GM23248 (cell line): ENCODE data around the gene PLEKHG4B. TPM values are rescaled to one million over a fixed set of nuclear protein-coding genes. Genes with fewer than 3 reads are reported as not detected.
"Not testable (repeated sequence)": the region's sequence is repeated elsewhere in the genome, so short reads cannot be mapped to it uniquely, and the experiment has no call there.

Source experiments
- DNase-seq: peaks from one replicate; pipeline ENCODE4 v3.0.0-alpha.2; 2015
- H2AFZ ChIP-seq: fragments of 200-600 bp; sonication (generic); 2 replicates; pipeline ENCODE4 v1.6.1; 2016; ENCODE audit warnings: antibody characterized with exemption
- H3F3A ChIP-seq: fragments of 200-600 bp; sonication (generic); 2 replicates; pipeline ENCODE4 v1.6.1; 2016; ENCODE audit warnings: mild to moderate bottlenecking, antibody characterized with exemption, mixed run types; ENCODE audit not compliant: insufficient read depth
- H3K27ac ChIP-seq: fragments of 200-600 bp; sonication (generic); 2 replicates; pipeline ENCODE4 v1.5.1; 2016; ENCODE audit warnings: mild to moderate bottlenecking
- H3K27me3 ChIP-seq: fragments of 200-600 bp; sonication (generic); replicated peaks from 2 replicates; pipeline ENCODE4 v1.6.1; 2016; ENCODE audit warnings: mild to moderate bottlenecking; ENCODE audit not compliant: insufficient read depth
- H3K36me3 ChIP-seq: fragments of 200-600 bp; sonication (generic); 2 replicates; pipeline ENCODE4 v1.6.1; 2016; ENCODE audit warnings: low read depth, mild to moderate bottlenecking
- H3K4me1 ChIP-seq: fragments of 200-600 bp; sonication (generic); 2 replicates; pipeline ENCODE4 v1.6.1; 2016; ENCODE audit warnings: mild to moderate bottlenecking; ENCODE audit not compliant: insufficient read depth
- H3K4me2 ChIP-seq: fragments of 200-600 bp; sonication (generic); one replicate; pipeline ENCODE4 v1.6.1; 2016; ENCODE audit warnings: mild to moderate bottlenecking; ENCODE audit not compliant: unreplicated experiment
- H3K4me3 ChIP-seq: fragments of 200-600 bp; sonication (generic); 2 replicates; pipeline ENCODE4 v1.5.1; 2016; ENCODE audit warnings: mild to moderate bottlenecking
- H3K79me2 ChIP-seq: fragments of 200-600 bp; sonication (generic); 2 replicates; pipeline ENCODE4 v1.6.1; 2016; ENCODE audit warnings: mild to moderate bottlenecking; ENCODE audit not compliant: insufficient read depth
- H3K9ac ChIP-seq: fragments of 200-600 bp; sonication (generic); 2 replicates; pipeline ENCODE4 v1.6.1; 2016; ENCODE audit warnings: mild to moderate bottlenecking
- H3K9me2 ChIP-seq: fragments of 200-600 bp; sonication (generic); 2 replicates; pipeline ENCODE4 v1.6.1; 2016; ENCODE audit warnings: mixed run types, mild to moderate bottlenecking, moderate library complexity; ENCODE audit not compliant: insufficient read depth
- H3K9me3 ChIP-seq: fragments of 200-600 bp; sonication (generic); one replicate; pipeline ENCODE4 v1.6.1; 2017; ENCODE audit warnings: low read depth
- H4K20me1 ChIP-seq: fragments of 200-600 bp; sonication (generic); 2 replicates; pipeline ENCODE4 v1.6.0; 2016; ENCODE audit not compliant: insufficient read depth
- EZH2 ChIP-seq: fragments of 200-600 bp; sonication (generic); IDR thresholded peaks from 2 replicates; pipeline ENCODE4 v1.6.1; 2018; ENCODE audit warnings: antibody characterized with exemption, mild to moderate bottlenecking; ENCODE audit not compliant: insufficient read depth, poor library complexity, severe bottlenecking
- EZH2phosphoT487 ChIP-seq: fragments of 200-600 bp; sonication (generic); IDR thresholded peaks from 2 replicates; pipeline ENCODE4 v1.6.1; 2018; ENCODE audit warnings: antibody characterized with exemption, moderate library complexity, mild to moderate bottlenecking, low read depth; ENCODE audit not compliant: insufficient read depth
- WGBS, 2 experiments: methylation state at CpG; one replicate each; pipeline ENCODE4 v1.1.6; 2015 to 2017; ENCODE audit warnings: low lambda C conversion rate in 2 of 2, low coverage in 1 of 2; ENCODE audit errors: missing lambda C conversion rate in 2 of 2; 5-methylcytosine and 5-hydroxymethylcytosine counted together
- in situ Hi-C: fragments of 300-500 bp; cut with MboI; formaldehyde crosslinking; loops from 2 replicates; pipeline ENCODE4 v1.15.0; 2020
- polyA plus RNA-seq: library from polyadenylated mRNA; unstranded; fragments of >200 nt; fragmentation: Nextera tagmentation; extraction: Ambion mirVana; gene quantifications from 2 replicates; pipeline ENCODE4 v1.2.1, GENCODE V29; 2016
- total RNA-seq: library from RNA; depleted of rRNA; stranded (reverse); fragments of >200 nt; shearing (Covaris generic); gene quantifications from 2 replicates; pipeline ENCODE4 v1.2.3, GENCODE V29; 2014

PLEKHG4B gene
- total and polyA plus RNA-seq, 2 experiments from 2014 or later = not detected

- TF ChIP-seq EZH2phosphoT487 = no peak
- TF ChIP-seq EZH2 = no peak
- no peak overlapping the region for H3K4me2 ChIP-seq
- no peaks in the 10 kb centered on the region for H3K9me2 ChIP-seq
- peaks cover 75% of the 10 kb centered on the region for H3K79me2 ChIP-seq
- H3K9me3 ChIP-seq = no peaks in the 10 kb centered on the region
- no peak overlapping the region for H2AFZ ChIP-seq
- DNase-seq = no peak
- H3K4me3 ChIP-seq = no peak overlapping the region
- no peak overlapping the region for H3K27ac ChIP-seq
- H4K20me1 ChIP-seq = peaks cover 18% of the 10 kb centered on the region; the same call in 1 of the 2 replicates
- in situ Hi-C loops = no loop called here
- peaks cover 11% of the 10 kb centered on the region for H3F3A ChIP-seq
- H3K9ac ChIP-seq = no peak overlapping the region
- peaks cover 21% of the 10 kb centered on the region for H3K4me1 ChIP-seq
- no peaks in the 10 kb centered on the region for H3K27me3 ChIP-seq
- 70 to 80% methylated on average over 6 of the region's 6 CpGs for WGBS, 2 experiments
- peaks cover 31% of the 10 kb centered on the region for H3K36me3 ChIP-seq
Measured at GRCh38 chr5:223791-224190, 131.8 kb downstream of the PLEKHG4B start.

- peaks cover 67% of the 10 kb centered on the region for H3K79me2 ChIP-seq
- WGBS, 2 experiments = 95 to 97% methylated on average over 14 of the region's 14 CpGs
- H2AFZ ChIP-seq = no peak overlapping the region
- H3K4me2 ChIP-seq = no peak overlapping the region
- no peaks in the 10 kb centered on the region for H3K27me3 ChIP-seq
- H3K9me3 ChIP-seq = no peaks in the 10 kb centered on the region
- peaks cover 16% of the 10 kb centered on the region for H3K4me1 ChIP-seq
- peaks cover 7% of the 10 kb centered on the region for H3F3A ChIP-seq
- in situ Hi-C loops = no loop called here
- no peak overlapping the region for H3K27ac ChIP-seq
- H4K20me1 ChIP-seq = peaks cover 18% of the 10 kb centered on the region; the same call in 1 of the 2 replicates
- H3K9ac ChIP-seq = no peak overlapping the region
- no peaks in the 10 kb centered on the region for H3K9me2 ChIP-seq
- H3K36me3 ChIP-seq = peaks cover 47% of the 10 kb centered on the region
- no peak for DNase-seq
- H3K4me3 ChIP-seq = no peak overlapping the region
- TF ChIP-seq EZH2 = no peak
- TF ChIP-seq EZH2phosphoT487 = no peak
Measured at GRCh38 chr5:225334-225733, 133.4 kb downstream of the PLEKHG4B start.

GRCh38 chr5:227375-227774, 135.4 kb downstream of the PLEKHG4B start:
- H3K4me3 ChIP-seq, H3K4me2 ChIP-seq, H3F3A ChIP-seq, H3K9ac ChIP-seq, DNase-seq, H2AFZ ChIP-seq, in situ Hi-C loops, H3K27ac ChIP-seq, H4K20me1 ChIP-seq, H3K9me3 ChIP-seq, H3K27me3 ChIP-seq, H3K9me2 ChIP-seq: not testable (repeated sequence)
- Histone ChIP-seq H3K4me1 (peaks cover 13% of the 10 kb centered on the region), H3K79me2 (peaks cover 46% of the 10 kb centered on the region), H3K36me3 (peaks cover 47% of the 10 kb centered on the region)
- 97% methylated on average over 14 to 17 of the region's 17 CpGs for WGBS, 2 experiments

GRCh38 chr5:228886-229285, 136.9 kb downstream of the PLEKHG4B start:
- Histone ChIP-seq H3K36me3 (peaks cover 50% of the 10 kb centered on the region), H3K9me2 (no peaks in the 10 kb centered on the region), H2AFZ (no peak overlapping the region), H3K27me3 (no peaks in the 10 kb centered on the region), H3K4me2 (no peak overlapping the region), H3K27ac (no peak overlapping the region), H3K4me1 (no peaks in the 10 kb centered on the region), H3K4me3 (no peak overlapping the region), H3K9me3 (no peaks in the 10 kb centered on the region), H3K9ac (no peak overlapping the region), H3F3A (no peaks in the 10 kb centered on the region), H3K79me2 (peaks cover 31% of the 10 kb centered on the region), H4K20me1 (no peaks in the 10 kb centered on the region)
- no peak for DNase-seq
- 96% methylated on average over 3 of the region's 3 CpGs for WGBS, 2 experiments
- no peak for TF ChIP-seq EZH2phosphoT487
- TF ChIP-seq EZH2 = no peak
- in situ Hi-C loops = no loop called here

GRCh38 chr5:230711-231110, 138.7 kb downstream of the PLEKHG4B start:
- Histone ChIP-seq H3K27me3 (no peaks in the 10 kb centered on the region), H2AFZ (no peak overlapping the region), H3K4me1 (no peaks in the 10 kb centered on the region), H3K4me2 (no peak overlapping the region), H3K9me2 (no peaks in the 10 kb centered on the region), H3K79me2 (peaks cover 13% of the 10 kb centered on the region), H3K27ac (no peak overlapping the region), H3K9me3 (no peaks in the 10 kb centered on the region), H4K20me1 (no peaks in the 10 kb centered on the region), H3K9ac (no peak overlapping the region), H3K4me3 (no peak overlapping the region), H3F3A (no peaks in the 10 kb centered on the region), H3K36me3 (peaks cover 37% of the 10 kb centered on the region)
- DNase-seq = no peak
- in situ Hi-C loops = no loop called here
- WGBS, 2 experiments = 94 to 97% methylated on average over 14 of the region's 14 CpGs
- TF ChIP-seq EZH2 (no peak), EZH2phosphoT487 (no peak)
